Liver (tissue), 9 donors: ENCODE results near the gene RAB5A. TPM values are rescaled to one million over a fixed set of nuclear protein-coding genes. Genes with fewer than 3 reads are reported as not detected.

Experiments used
- DNase-seq: peaks from one replicate; pipeline ENCODE4 v3.0.0-alpha.2; 2017; ENCODE audit warnings: low spot score
- H3K27ac ChIP-seq, 2 donors: one replicate each; pipeline ENCODE4 v1.7.0; 2013; ENCODE audit warnings: inconsistent platforms in 2 of 2, low read length in 2 of 2, control low read depth in 1 of 2, low read depth in 1 of 2, mild to moderate bottlenecking in 1 of 2
- H3K27me3 ChIP-seq, 4 donors: one replicate each; pipeline versions ENCODE4 v1.6.1 to v1.7.0; 2013; ENCODE audit warnings: low read length in 3 of 4, inconsistent platforms in 1 of 4, mild to moderate bottlenecking in 1 of 4, moderate library complexity in 1 of 4; ENCODE audit not compliant: control insufficient read depth in 4 of 4, insufficient read depth in 4 of 4
- H3K36me3 ChIP-seq, 4 donors: one replicate each; pipeline versions ENCODE4 v1.6.1 to v1.7.0; 2013; ENCODE audit warnings: low read length in 3 of 4, mild to moderate bottlenecking in 3 of 4, low read depth in 1 of 4, moderate library complexity in 1 of 4; ENCODE audit not compliant: control insufficient read depth in 4 of 4, insufficient read depth in 3 of 4
- H3K4me1 ChIP-seq, 4 donors: one replicate each; pipeline versions ENCODE4 v1.6.1 to v1.7.0; 2013; ENCODE audit warnings: low read length in 3 of 4, mild to moderate bottlenecking in 3 of 4, moderate library complexity in 1 of 4; ENCODE audit not compliant: control insufficient read depth in 4 of 4, insufficient read depth in 4 of 4
- H3K4me3 ChIP-seq, 3 donors: one replicate each; pipeline versions ENCODE4 v1.6.1 to v1.7.0; 2013; ENCODE audit warnings: low read length in 3 of 3, control low read depth in 1 of 3, low read depth in 1 of 3, mild to moderate bottlenecking in 1 of 3
- H3K9ac ChIP-seq, 2 donors: one replicate each; pipeline ENCODE4 v1.7.0; 2013; ENCODE audit warnings: low read length in 2 of 2, mild to moderate bottlenecking in 2 of 2, moderate library complexity in 2 of 2, control low read depth in 1 of 2, low read depth in 1 of 2
- H3K9me3 ChIP-seq, 4 donors: one replicate each; pipeline versions ENCODE4 v1.6.1 to v1.7.0; 2013; ENCODE audit warnings: low read length in 3 of 4; ENCODE audit not compliant: control insufficient read depth in 4 of 4
- EGR1 ChIP-seq, 2 donors: IDR thresholded peaks; 2 replicates each; pipeline ENCODE4 v1.6.1; 2016 to 2018; ENCODE audit warnings: antibody characterized with exemption in 2 of 2, low read depth in 2 of 2
- FOXA1 ChIP-seq: IDR thresholded peaks from 2 replicates; pipeline ENCODE4 v1.6.1; 2016; ENCODE audit warnings: antibody characterized with exemption
- FOXA2 ChIP-seq: IDR thresholded peaks from 2 replicates; pipeline ENCODE4 v1.6.1; 2016; ENCODE audit warnings: antibody characterized with exemption
- GABPA ChIP-seq, 2 donors: IDR thresholded peaks in 1 of 2; conservative IDR thresholded peaks in 1 of 2; 2 replicates each; pipeline ENCODE4 v1.6.1; 2016; ENCODE audit warnings: antibody characterized with exemption in 2 of 2, mild to moderate bottlenecking in 1 of 2, moderate library complexity in 1 of 2
- HNF4A ChIP-seq, 2 donors: conservative IDR thresholded peaks; 2 replicates each; pipeline ENCODE4 v1.6.1; 2016; ENCODE audit warnings: antibody characterized with exemption in 2 of 2, mild to moderate bottlenecking in 2 of 2
- HNF4G ChIP-seq: IDR thresholded peaks from 2 replicates; pipeline ENCODE4 v1.6.1; 2016; ENCODE audit warnings: antibody characterized with exemption
- JUND ChIP-seq, 2 donors: IDR thresholded peaks; 2 replicates each; pipeline ENCODE4 v1.6.1; 2016; ENCODE audit warnings: antibody characterized with exemption in 2 of 2
- NR2F2 ChIP-seq: IDR thresholded peaks from 2 replicates; pipeline ENCODE4 v1.6.1; 2016; ENCODE audit warnings: antibody characterized with exemption
- RAD21 ChIP-seq, 2 donors: IDR thresholded peaks; 2 replicates each; pipeline ENCODE4 v1.6.1; 2016; ENCODE audit warnings: antibody characterized with exemption in 2 of 2, mild to moderate bottlenecking in 2 of 2
- RXRA ChIP-seq, 2 donors: IDR thresholded peaks; 2 replicates each; pipeline ENCODE4 v1.6.1; 2017 to 2018; ENCODE audit warnings: antibody characterized with exemption in 2 of 2, mild to moderate bottlenecking in 1 of 2
- SP1 ChIP-seq: IDR thresholded peaks from 2 replicates; pipeline ENCODE4 v1.6.1; 2018; ENCODE audit warnings: antibody characterized with exemption, mild to moderate bottlenecking
- TAF1 ChIP-seq: conservative IDR thresholded peaks from 2 replicates; pipeline ENCODE4 v1.6.1; 2016; ENCODE audit warnings: antibody characterized with exemption, mild to moderate bottlenecking
- YY1 ChIP-seq: IDR thresholded peaks from 2 replicates; pipeline ENCODE4 v1.6.1; 2016; ENCODE audit warnings: antibody characterized with exemption, mild to moderate bottlenecking
- WGBS: extraction: QIAGEN DNeasy Blood & Tissue Kit; methylation state at CpG from one replicate; pipeline ENCODE4 v1.1.7; 2013; 5-methylcytosine and 5-hydroxymethylcytosine counted together
- polyA plus RNA-seq, 2 donors: library from polyadenylated mRNA; stranded (reverse) in 1 of 2; unstranded in 1 of 2; fragments of 200-250 nt in 1 of 2; fragments of >200 nt in 1 of 2; fragmentation: Nextera tagmentation in 1 of 2; extraction: Ambion mirVana in 1 of 2; gene quantifications; one replicate each; pipeline versions ENCODE4 v1.2.1 to v1.2.3, GENCODE V29; 2013 to 2015
- total RNA-seq, 2 donors: library from RNA; depleted of rRNA; stranded (reverse); fragments of >200 nt; gene quantifications; one replicate each; pipeline ENCODE4 v1.2.3, GENCODE V29; 2014
- TF ChIP-seq, protein P1 (sequence below): fragments of 150-350 bp; IDR thresholded peaks from 2 replicates; pipeline ENCODE4 v1.5.1; 2017; ENCODE audit warnings: improper control_type of control experiment, low read depth, low read length; ENCODE audit not compliant: missing input control
- TF ChIP-seq, protein P2 (sequence below): IDR thresholded peaks from 2 replicates; pipeline ENCODE4 v1.6.1; 2016; ENCODE audit warnings: antibody characterized with exemption, mild to moderate bottlenecking
- TF ChIP-seq, protein P3 (sequence below): IDR thresholded peaks from 2 replicates; pipeline ENCODE4 v1.6.1; 2016; ENCODE audit warnings: antibody characterized with exemption
- TF ChIP-seq, protein P4 (sequence below): IDR thresholded peaks from 2 replicates; pipeline ENCODE4 v1.6.1; 2016; ENCODE audit warnings: antibody characterized with exemption
- TF ChIP-seq, protein P5 (sequence below): IDR thresholded peaks from 2 replicates; pipeline ENCODE4 v1.6.1; 2016; ENCODE audit warnings: antibody characterized with exemption
- donor health status: healthy.
- donor health status: healthy.
- donor health status: healthy.
- donor health status: healthy.
- donor health status: healthy.

The RAB5A gene, protein sequence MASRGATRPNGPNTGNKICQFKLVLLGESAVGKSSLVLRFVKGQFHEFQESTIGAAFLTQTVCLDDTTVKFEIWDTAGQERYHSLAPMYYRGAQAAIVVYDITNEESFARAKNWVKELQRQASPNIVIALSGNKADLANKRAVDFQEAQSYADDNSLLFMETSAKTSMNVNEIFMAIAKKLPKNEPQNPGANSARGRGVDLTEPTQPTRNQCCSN
- total RNA-seq (10 to 100 TPM; 31.7 to 37.9 TPM), polyA plus RNA-seq (10 to 100 TPM; 15.2 to 20.0 TPM)

DNA sequence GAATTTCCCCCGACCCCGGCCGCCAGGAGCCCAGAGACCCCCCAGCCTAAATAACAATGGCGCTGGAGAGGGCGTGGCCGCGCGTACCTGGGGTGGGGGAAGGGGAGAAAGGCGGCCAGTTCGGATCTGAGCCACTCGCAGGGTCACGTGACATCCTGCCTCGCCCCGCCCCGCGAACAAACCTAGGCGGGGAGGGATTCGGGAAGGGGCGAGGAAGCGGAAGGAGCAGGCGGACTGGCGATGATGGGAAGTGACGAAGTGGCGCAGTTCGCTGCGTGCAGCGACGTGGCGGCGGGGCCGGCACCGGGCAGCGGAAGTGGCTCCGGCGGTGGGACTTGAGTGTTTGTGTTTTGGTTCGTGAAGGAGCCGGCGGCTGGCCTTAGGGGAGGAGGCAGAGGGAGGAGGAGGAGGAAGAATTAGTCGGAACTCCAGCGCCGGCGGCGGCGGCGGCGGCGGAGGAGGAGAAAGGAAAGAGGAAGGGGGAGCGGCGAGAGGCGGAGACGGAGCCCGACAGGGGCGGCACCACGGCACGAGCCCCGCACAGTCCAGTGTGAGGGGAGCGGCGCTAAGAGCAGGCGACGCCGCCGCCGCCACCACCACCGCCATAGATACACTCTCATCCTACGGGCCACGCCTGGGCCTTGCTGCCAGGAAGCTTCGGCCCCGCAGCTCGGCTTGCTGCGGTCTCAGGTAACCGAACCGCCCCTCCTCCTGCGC, at the start of gene RAB5A:
Gene RAB5A (plus strand): TSS at position 266 of the 717 bp plus-strand sequence. CDS start 3,802 bp downstream, outside the sequence.
- no peaks in the 10 kb centered on the region for H3K27me3 ChIP-seq
- no peaks in the 10 kb centered on the region for H3K9me3 ChIP-seq
- WGBS: under 1% methylated on average over 73 of the region's 73 CpGs
- H3K27ac ChIP-seq: peak within 1 kb of the TSS; percentile 99
- TF ChIP-seq, protein P1, sequence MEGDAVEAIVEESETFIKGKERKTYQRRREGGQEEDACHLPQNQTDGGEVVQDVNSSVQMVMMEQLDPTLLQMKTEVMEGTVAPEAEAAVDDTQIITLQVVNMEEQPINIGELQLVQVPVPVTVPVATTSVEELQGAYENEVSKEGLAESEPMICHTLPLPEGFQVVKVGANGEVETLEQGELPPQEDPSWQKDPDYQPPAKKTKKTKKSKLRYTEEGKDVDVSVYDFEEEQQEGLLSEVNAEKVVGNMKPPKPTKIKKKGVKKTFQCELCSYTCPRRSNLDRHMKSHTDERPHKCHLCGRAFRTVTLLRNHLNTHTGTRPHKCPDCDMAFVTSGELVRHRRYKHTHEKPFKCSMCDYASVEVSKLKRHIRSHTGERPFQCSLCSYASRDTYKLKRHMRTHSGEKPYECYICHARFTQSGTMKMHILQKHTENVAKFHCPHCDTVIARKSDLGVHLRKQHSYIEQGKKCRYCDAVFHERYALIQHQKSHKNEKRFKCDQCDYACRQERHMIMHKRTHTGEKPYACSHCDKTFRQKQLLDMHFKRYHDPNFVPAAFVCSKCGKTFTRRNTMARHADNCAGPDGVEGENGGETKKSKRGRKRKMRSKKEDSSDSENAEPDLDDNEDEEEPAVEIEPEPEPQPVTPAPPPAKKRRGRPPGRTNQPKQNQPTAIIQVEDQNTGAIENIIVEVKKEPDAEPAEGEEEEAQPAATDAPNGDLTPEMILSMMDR: no peak
- TF ChIP-seq YY1 (peak; percentile 97), SP1 (peak; percentile 79), HNF4G (no peak), GABPA (IDR thresholded peaks at IDR 0.05 in 1 of 2, conservative IDR thresholded peaks at IDR 0.05 in 1 of 2) (peak; percentile 85 to 96), HNF4A (conservative IDR thresholded peaks at IDR 0.05) (peak in 1 of 2 donors; percentile 43), EGR1 (IDR thresholded peaks at IDR 0.05; ENCODE audit: low read depth in 2 of 2) (peak; percentile 78 to 80), TAF1 (peak; percentile 46), RXRA (IDR thresholded peaks at IDR 0.05) (peak; percentile 52 to 57), FOXA1 (no peak), JUND (IDR thresholded peaks at IDR 0.05) (peak; percentile 33 to 38), FOXA2 (no peak), RAD21 (IDR thresholded peaks at IDR 0.05) (peak in 1 of 2 donors; percentile 50), NR2F2 (peak; percentile 15)
- TF ChIP-seq, protein P2, sequence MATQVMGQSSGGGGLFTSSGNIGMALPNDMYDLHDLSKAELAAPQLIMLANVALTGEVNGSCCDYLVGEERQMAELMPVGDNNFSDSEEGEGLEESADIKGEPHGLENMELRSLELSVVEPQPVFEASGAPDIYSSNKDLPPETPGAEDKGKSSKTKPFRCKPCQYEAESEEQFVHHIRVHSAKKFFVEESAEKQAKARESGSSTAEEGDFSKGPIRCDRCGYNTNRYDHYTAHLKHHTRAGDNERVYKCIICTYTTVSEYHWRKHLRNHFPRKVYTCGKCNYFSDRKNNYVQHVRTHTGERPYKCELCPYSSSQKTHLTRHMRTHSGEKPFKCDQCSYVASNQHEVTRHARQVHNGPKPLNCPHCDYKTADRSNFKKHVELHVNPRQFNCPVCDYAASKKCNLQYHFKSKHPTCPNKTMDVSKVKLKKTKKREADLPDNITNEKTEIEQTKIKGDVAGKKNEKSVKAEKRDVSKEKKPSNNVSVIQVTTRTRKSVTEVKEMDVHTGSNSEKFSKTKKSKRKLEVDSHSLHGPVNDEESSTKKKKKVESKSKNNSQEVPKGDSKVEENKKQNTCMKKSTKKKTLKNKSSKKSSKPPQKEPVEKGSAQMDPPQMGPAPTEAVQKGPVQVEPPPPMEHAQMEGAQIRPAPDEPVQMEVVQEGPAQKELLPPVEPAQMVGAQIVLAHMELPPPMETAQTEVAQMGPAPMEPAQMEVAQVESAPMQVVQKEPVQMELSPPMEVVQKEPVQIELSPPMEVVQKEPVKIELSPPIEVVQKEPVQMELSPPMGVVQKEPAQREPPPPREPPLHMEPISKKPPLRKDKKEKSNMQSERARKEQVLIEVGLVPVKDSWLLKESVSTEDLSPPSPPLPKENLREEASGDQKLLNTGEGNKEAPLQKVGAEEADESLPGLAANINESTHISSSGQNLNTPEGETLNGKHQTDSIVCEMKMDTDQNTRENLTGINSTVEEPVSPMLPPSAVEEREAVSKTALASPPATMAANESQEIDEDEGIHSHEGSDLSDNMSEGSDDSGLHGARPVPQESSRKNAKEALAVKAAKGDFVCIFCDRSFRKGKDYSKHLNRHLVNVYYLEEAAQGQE: peak; percentile 81
- TF ChIP-seq, protein P3, sequence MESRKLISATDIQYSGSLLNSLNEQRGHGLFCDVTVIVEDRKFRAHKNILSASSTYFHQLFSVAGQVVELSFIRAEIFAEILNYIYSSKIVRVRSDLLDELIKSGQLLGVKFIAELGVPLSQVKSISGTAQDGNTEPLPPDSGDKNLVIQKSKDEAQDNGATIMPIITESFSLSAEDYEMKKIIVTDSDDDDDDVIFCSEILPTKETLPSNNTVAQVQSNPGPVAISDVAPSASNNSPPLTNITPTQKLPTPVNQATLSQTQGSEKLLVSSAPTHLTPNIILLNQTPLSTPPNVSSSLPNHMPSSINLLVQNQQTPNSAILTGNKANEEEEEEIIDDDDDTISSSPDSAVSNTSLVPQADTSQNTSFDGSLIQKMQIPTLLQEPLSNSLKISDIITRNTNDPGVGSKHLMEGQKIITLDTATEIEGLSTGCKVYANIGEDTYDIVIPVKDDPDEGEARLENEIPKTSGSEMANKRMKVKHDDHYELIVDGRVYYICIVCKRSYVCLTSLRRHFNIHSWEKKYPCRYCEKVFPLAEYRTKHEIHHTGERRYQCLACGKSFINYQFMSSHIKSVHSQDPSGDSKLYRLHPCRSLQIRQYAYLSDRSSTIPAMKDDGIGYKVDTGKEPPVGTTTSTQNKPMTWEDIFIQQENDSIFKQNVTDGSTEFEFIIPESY: peak; percentile 47
- TF ChIP-seq, protein P4, sequence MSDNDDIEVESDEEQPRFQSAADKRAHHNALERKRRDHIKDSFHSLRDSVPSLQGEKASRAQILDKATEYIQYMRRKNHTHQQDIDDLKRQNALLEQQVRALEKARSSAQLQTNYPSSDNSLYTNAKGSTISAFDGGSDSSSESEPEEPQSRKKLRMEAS: peak; percentile 93
- TF ChIP-seq, protein P5, sequence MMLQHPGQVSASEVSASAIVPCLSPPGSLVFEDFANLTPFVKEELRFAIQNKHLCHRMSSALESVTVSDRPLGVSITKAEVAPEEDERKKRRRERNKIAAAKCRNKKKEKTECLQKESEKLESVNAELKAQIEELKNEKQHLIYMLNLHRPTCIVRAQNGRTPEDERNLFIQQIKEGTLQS: no peak
- H3K36me3 ChIP-seq: peaks cover 0 to 10% (median 4%) of the 10 kb centered on the region in 4 donors
- DNase-seq: peak; percentile 94
- H3K4me1 ChIP-seq: peaks cover 3 to 19% (median 15%) of the 10 kb centered on the region in 4 donors
- peak within 1 kb of the TSS; percentile 88 to 97 for H3K9ac ChIP-seq
- peak within 1 kb of the TSS; percentile 90 to 100 (median 92) for H3K4me3 ChIP-seq
